GM23338 (cell line): ENCODE results near the gene TRAF3. TPM values are rescaled to one million over a fixed set of nuclear protein-coding genes. Genes with fewer than 3 reads are reported as not detected.

ENCODE experiments used
- ATAC-seq: fragments of 200-7000 bp; cut with Tn5 transposase; 3 replicates; pipeline ENCODE4 v1.9.1; 2020
- DNase-seq: peaks from one replicate; pipeline ENCODE4 v3.0.0-alpha.2; 2015; ENCODE audit warnings: low spot score
- H2AFZ ChIP-seq: fragments of 200-600 bp; sonication (generic); 2 replicates; pipeline ENCODE4 v1.8.0; 2016; ENCODE audit warnings: antibody characterized with exemption, mild to moderate bottlenecking, moderate library complexity
- H3F3A ChIP-seq: fragments of 200-600 bp; sonication (generic); replicated peaks from 2 replicates; pipeline ENCODE4 v1.8.0; 2017; ENCODE audit warnings: antibody characterized with exemption, mixed run types, low read depth
- H3K27ac ChIP-seq: fragments of 200-600 bp; sonication (generic); 2 replicates; pipeline ENCODE4 v1.6.1; 2016; ENCODE audit warnings: low read depth
- H3K27me3 ChIP-seq: fragments of 200-600 bp; sonication (generic); 2 replicates; pipeline ENCODE4 v1.8.0; 2016; ENCODE audit warnings: mild to moderate bottlenecking, mixed run types, moderate library complexity; ENCODE audit not compliant: insufficient read depth
- H3K36me3 ChIP-seq: fragments of 200-600 bp; sonication (generic); 2 replicates; pipeline ENCODE4 v1.8.0; 2016; ENCODE audit warnings: mild to moderate bottlenecking; ENCODE audit not compliant: insufficient read depth
- H3K4me1 ChIP-seq: fragments of 200-600 bp; sonication (generic); 2 replicates; pipeline ENCODE4 v1.8.0; 2016; ENCODE audit warnings: mild to moderate bottlenecking, moderate library complexity; ENCODE audit not compliant: insufficient read depth
- H3K4me2 ChIP-seq: fragments of 200-600 bp; sonication (generic); 2 replicates; pipeline ENCODE4 v1.7.1; 2017; ENCODE audit warnings: mixed run types
- H3K4me3 ChIP-seq: fragments of 200-600 bp; sonication (generic); 2 replicates; pipeline ENCODE4 v1.6.1; 2016; ENCODE audit warnings: mixed run types
- H3K79me2 ChIP-seq: fragments of 200-600 bp; sonication (generic); replicated peaks from 2 replicates; pipeline ENCODE4 v1.8.0; 2017; ENCODE audit warnings: mild to moderate bottlenecking; ENCODE audit not compliant: insufficient read depth
- H3K9me2 ChIP-seq: fragments of 200-600 bp; sonication (generic); 2 replicates; pipeline ENCODE4 v1.8.0; 2017; ENCODE audit not compliant: insufficient read depth
- H4K20me1 ChIP-seq: fragments of 200-600 bp; sonication (generic); replicated peaks from 2 replicates; pipeline ENCODE4 v1.8.0; 2017; ENCODE audit warnings: mild to moderate bottlenecking; ENCODE audit not compliant: insufficient read depth
- H3K27ac Mint-ChIP-seq: 2 replicates; pipeline ENCODE4 v1.8.0; 2020; ENCODE audit warnings: inconsistent platforms, mild to moderate bottlenecking, moderate library complexity, mixed read lengths
- H3K27me3 Mint-ChIP-seq: 3 replicates; pipeline ENCODE4 v1.8.0; 2022; ENCODE audit warnings: low read depth, mild to moderate bottlenecking, moderate library complexity, mixed read lengths, inconsistent platforms; ENCODE audit not compliant: insufficient read depth, poor library complexity
- H3K36me3 Mint-ChIP-seq: 3 replicates; pipeline ENCODE4 v1.8.0; 2021; ENCODE audit warnings: low read depth, mild to moderate bottlenecking, inconsistent platforms, moderate library complexity, mixed read lengths
- H3K4me1 Mint-ChIP-seq: 3 replicates; pipeline ENCODE4 v1.8.0; 2020; ENCODE audit warnings: mild to moderate bottlenecking, inconsistent platforms, mixed read lengths
- H3K4me3 Mint-ChIP-seq: 3 replicates; pipeline ENCODE4 v1.8.0; 2021; ENCODE audit warnings: moderate library complexity, mild to moderate bottlenecking, inconsistent platforms, mixed read lengths
- H3K9me3 Mint-ChIP-seq: 3 replicates; pipeline ENCODE4 v1.8.0; 2020; ENCODE audit warnings: moderate library complexity, mild to moderate bottlenecking, inconsistent platforms, mixed read lengths
- CREB1 ChIP-seq: fragments of 250-450 bp; sonication (Bioruptor Pico); IDR thresholded peaks from 2 replicates; pipeline ENCODE4 v1.5.0; 2020; ENCODE audit warnings: low read depth, mild to moderate bottlenecking, moderate library complexity
- CTCF ChIP-seq, 2 experiments: fragments of 200-600 bp in 1 of 2; sonication (generic) in 1 of 2; conservative IDR thresholded peaks; 2 replicates each; pipeline versions ENCODE4 v1.5.1 to v1.6.1; 2016 to 2017; ENCODE audit warnings: antibody characterized with exemption in 2 of 2, low read depth in 2 of 2, mild to moderate bottlenecking in 2 of 2, moderate library complexity in 1 of 2
- ETS1 ChIP-seq: IDR thresholded peaks from 2 replicates; pipeline ENCODE4 v1.6.1; 2016; ENCODE audit warnings: antibody characterized with exemption
- EZH2 ChIP-seq: fragments of 200-600 bp; sonication (generic); IDR thresholded peaks from one replicate; pipeline ENCODE4 v1.8.0; 2017; ENCODE audit warnings: antibody characterized with exemption, mild to moderate bottlenecking, low read depth; ENCODE audit not compliant: unreplicated experiment
- EZH2phosphoT487 ChIP-seq: fragments of 200-600 bp; sonication (generic); IDR thresholded peaks from one replicate; pipeline ENCODE4 v1.8.1; 2018; ENCODE audit warnings: antibody characterized with exemption; ENCODE audit not compliant: unreplicated experiment
- JUNB ChIP-seq: IDR thresholded peaks from one replicate; pipeline ENCODE4 v1.6.1; 2016; ENCODE audit warnings: antibody characterized with exemption; ENCODE audit not compliant: unreplicated experiment
- REST ChIP-seq: IDR thresholded peaks from one replicate; pipeline ENCODE4 v1.6.1; 2018; ENCODE audit warnings: antibody characterized with exemption; ENCODE audit not compliant: unreplicated experiment
- STAT1 ChIP-seq: IDR thresholded peaks from one replicate; pipeline ENCODE4 v1.6.1; 2016; ENCODE audit warnings: antibody characterized with exemption; ENCODE audit not compliant: unreplicated experiment
- ZNF114 ChIP-seq: fragments of 250-450 bp; sonication (Bioruptor Pico); IDR thresholded peaks from 2 replicates; pipeline ENCODE4 v1.5.0; 2020; ENCODE audit warnings: mild to moderate bottlenecking, moderate library complexity
- ZNF331 ChIP-seq: fragments of 250-450 bp; sonication (Bioruptor Pico); IDR thresholded peaks from 2 replicates; pipeline ENCODE4 v1.5.0; 2020; ENCODE audit warnings: low read depth, mild to moderate bottlenecking, moderate library complexity
- polyA plus RNA-seq: library from polyadenylated mRNA; unstranded; fragments of >200 nt; fragmentation: Nextera tagmentation; extraction: Ambion mirVana; gene quantifications from 2 replicates; pipeline ENCODE4 v1.2.1, GENCODE V29; 2016
- total RNA-seq: library from RNA; depleted of rRNA; stranded (reverse); fragments of >200 nt; shearing (Covaris generic); gene quantifications from 2 replicates; pipeline ENCODE4 v1.2.3, GENCODE V29; 2014

Gene TRAF3
- total and polyA plus RNA-seq, 2 experiments from 2014 or later, result 3.7 to 9.3 TPM

GRCh38 chr14:102918438-102918837, 141.2 kb downstream of the TRAF3 start:
- no peak overlapping the region for H2AFZ ChIP-seq
- Mint-ChIP-seq H3K27me3 (no peaks in the 10 kb centered on the region), H3K4me3 (no peak overlapping the region), H3K27ac (no peak overlapping the region), H3K36me3 (no peaks in the 10 kb centered on the region), H3K4me1 (no peaks in the 10 kb centered on the region), H3K9me3 (no peaks in the 10 kb centered on the region; the same call in 2 of the 3 replicates)
- no peak for ATAC-seq
- no peaks in the 10 kb centered on the region for H3K4me1 ChIP-seq
- peaks cover 27% of the 10 kb centered on the region for H3K27me3 ChIP-seq
- 0 out of 2 replicates have a peak, but pooled peaks cover 4% of the 10 kb centered on the region for H3F3A ChIP-seq
- H3K27ac ChIP-seq, result no peak overlapping the region
- peaks cover 13% of the 10 kb centered on the region for H3K9me2 ChIP-seq
- H3K4me2 ChIP-seq, result no peak overlapping the region
- H3K36me3 ChIP-seq, result no peaks in the 10 kb centered on the region
- no peak overlapping the region for H3K4me3 ChIP-seq
- H3K79me2 ChIP-seq, result no peaks in the 10 kb centered on the region
- TF ChIP-seq ZNF331 (no peak), ETS1 (no peak), EZH2 (no peak), CTCF (conservative IDR thresholded peaks at IDR 0.05; ENCODE audit: low read depth in 2 of 2) (no peak), CREB1 (CRISPR knock-in tag) (no peak), REST (no peak), EZH2phosphoT487 (no peak)
- DNase-seq, result no peak
- no peaks in the 10 kb centered on the region; the same call in 1 of the 2 replicates for H4K20me1 ChIP-seq

- Histone ChIP-seq H4K20me1 (no peaks in the 10 kb centered on the region; the same call in 1 of the 2 replicates), H3K4me1 (no peaks in the 10 kb centered on the region; the same call in 1 of the 2 replicates), H3K4me3 (no peak overlapping the region), H3K4me2 (no peak overlapping the region), H3F3A (0 out of 2 replicates have a peak, but pooled peaks cover 4% of the 10 kb centered on the region), H3K9me2 (peaks cover 13% of the 10 kb centered on the region), H2AFZ (no peak overlapping the region), H3K36me3 (no peaks in the 10 kb centered on the region), H3K27me3 (peaks cover 46% of the 10 kb centered on the region), H3K79me2 (no peaks in the 10 kb centered on the region), H3K27ac (no peak overlapping the region)
- DNase-seq (no peak), ATAC-seq (no peak)
- Mint-ChIP-seq H3K27ac (no peak overlapping the region), H3K4me1 (no peaks in the 10 kb centered on the region), H3K27me3 (peaks cover 13% of the 10 kb centered on the region), H3K36me3 (no peaks in the 10 kb centered on the region), H3K9me3 (no peaks in the 10 kb centered on the region), H3K4me3 (no peak overlapping the region)
- no peak for TF ChIP-seq JUNB
- TF ChIP-seq STAT1, result no peak
- no peak for TF ChIP-seq EZH2
- TF ChIP-seq REST, result no peak
- TF ChIP-seq EZH2phosphoT487, result no peak
- TF ChIP-seq ZNF114, result no peak
- TF ChIP-seq ETS1, result no peak
Observed at GRCh38 chr14:102920273-102920997, 143.2 kb downstream of the TRAF3 start.
